NCI-H2171 treated with DMSO at 0.1 percent for 48 hours (cell line): ENCODE measurements around the gene CLIC3.

Experiments
- DNase-seq: peaks from one replicate; lab custom pipeline; 2025; lab: John Stamatoyannopoulos, UW

CLIC3 gene

DNA sequence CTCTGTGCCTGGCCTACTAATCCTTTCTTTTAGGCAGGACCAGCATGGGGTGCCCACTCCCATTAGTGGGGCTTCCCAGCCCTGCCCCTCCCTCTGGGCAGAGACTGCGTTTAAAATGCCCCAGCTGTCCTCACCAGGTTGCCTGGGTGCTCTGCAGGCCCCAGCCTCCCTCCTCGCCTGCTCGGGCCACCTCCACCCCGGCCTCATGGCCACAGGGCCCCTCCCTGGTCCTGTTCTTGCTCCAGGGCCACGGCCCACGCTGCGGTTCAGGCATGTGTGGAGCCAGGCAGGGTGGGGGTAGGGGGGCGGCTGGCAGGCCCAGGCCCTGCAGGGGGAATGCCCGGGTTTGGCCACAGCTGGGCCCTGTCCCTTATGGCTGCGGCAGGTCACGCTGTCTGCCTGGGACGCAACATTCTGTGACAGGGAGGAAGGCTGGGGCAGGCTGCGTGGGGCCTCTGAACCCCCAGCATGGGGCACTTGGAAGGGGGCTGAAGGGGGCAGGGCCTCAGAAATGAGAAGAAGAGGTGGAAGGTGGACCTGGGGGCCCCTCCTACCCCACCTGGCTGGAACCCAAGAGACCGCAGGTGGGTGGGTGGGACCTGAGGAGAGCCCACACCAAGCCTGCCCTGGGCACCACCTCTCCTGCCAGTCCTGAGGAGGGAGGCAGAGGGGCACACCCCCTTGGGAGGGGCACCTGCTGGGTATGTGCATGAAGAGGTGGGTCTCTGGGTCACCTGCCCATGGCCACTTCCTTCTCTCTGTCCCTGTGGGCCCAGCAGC lies 44.6 kb downstream of the CLIC3 start, which contains the start of gene LCN12:
TSS of gene LCN12 (plus strand) at position 733 of the 780 bp plus-strand sequence. CDS start 55 bp downstream, outside the sequence.
- no peak for DNase-seq

- DNase-seq: no peak
Measured at GRCh38 chr9:136950656-136951276, 45.6 kb downstream of the CLIC3 start.

- peak; percentile 96 for DNase-seq
Measured at GRCh38 chr9:136949817-136950655, 46.3 kb downstream of the CLIC3 start.

- DNase-seq: no peak
Measured at GRCh38 chr9:136949239-136949816, 47.0 kb downstream of the CLIC3 start.

GRCh38 chr9:136947955-136948510 lies 48.3 kb downstream of the CLIC3 start:
- no peak for DNase-seq

DNA sequence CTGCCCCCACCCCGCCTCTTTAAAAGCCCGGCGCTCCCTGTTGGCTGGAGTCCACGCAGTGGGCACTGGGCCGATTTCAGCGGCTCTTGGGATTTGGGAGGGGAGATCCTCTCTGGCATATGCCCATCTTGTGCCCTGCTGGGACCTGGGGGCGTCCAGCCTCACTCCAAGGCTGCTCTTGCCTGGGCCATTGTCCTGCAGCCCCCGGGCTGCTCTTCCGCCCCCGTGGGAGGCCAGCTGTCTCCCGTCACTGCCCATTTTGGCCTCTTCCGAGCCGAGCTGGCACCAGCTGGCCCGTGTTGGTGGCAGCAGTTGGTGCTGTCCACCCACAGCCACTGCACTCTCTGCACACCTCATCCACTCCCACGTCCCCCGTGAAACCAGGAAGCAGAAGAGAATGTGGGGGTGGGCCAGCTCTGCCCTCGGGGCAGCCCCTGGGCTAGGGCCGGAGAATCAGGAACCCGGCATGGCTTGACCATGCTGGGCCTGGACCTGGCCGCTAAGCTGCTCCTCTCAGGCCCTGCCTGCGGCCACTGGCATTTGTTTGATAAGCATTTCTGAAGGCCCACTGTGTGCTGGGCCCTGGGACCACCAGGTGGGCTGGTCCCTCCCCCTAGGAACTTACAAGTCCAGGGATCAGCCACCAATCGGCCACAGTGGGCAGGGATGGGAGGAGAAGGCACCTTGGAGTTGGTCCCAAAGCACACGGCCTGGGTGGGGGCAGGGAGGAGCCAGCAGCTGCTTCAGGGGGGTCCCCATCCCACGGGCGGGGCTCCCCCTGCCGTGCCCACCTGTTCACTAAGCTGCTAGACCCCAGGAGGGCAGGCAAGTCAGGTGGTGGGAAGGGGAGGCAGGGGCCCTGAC lies 49.1 kb downstream of the CLIC3 start:
- DNase-seq: peak; percentile 15

DNA sequence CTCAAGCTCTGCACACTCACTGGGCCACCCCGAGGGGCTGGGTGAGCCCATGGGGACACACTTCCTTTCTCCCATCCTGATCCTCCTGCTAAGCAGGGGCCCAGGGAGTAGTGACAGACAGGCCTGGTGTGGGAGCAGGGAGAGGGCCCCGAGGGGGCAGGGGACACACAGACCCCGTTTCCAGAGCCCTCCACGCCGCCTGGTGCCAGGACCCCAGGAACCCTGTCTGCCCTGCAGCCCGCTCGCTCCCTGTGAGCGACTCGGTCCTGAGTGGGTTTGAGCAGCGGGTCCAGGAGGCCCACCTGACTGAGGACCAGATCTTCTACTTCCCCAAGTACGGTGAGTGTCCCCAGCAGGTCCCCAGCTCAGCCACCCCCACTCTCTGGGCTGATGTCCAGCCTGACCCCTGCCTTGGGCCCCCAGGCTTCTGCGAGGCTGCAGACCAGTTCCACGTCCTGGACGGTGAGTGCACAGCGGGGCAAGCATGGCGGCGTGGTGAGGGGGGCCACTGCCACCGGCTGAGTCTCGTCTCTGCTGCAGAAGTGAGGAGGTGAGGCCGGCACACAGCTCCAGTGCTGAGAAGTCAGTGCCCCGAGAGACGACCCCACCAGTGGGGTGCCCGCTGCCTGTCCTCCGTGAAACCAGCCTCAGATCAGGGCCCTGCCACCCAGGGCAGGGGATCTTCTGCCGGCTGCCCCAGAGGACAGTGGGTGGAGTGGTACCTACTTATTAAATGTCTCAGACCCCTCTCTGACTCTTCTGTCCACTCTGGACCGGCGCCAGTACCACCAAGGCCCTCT lies 49.9 kb downstream of the CLIC3 start:
- no peak for DNase-seq

DNA sequence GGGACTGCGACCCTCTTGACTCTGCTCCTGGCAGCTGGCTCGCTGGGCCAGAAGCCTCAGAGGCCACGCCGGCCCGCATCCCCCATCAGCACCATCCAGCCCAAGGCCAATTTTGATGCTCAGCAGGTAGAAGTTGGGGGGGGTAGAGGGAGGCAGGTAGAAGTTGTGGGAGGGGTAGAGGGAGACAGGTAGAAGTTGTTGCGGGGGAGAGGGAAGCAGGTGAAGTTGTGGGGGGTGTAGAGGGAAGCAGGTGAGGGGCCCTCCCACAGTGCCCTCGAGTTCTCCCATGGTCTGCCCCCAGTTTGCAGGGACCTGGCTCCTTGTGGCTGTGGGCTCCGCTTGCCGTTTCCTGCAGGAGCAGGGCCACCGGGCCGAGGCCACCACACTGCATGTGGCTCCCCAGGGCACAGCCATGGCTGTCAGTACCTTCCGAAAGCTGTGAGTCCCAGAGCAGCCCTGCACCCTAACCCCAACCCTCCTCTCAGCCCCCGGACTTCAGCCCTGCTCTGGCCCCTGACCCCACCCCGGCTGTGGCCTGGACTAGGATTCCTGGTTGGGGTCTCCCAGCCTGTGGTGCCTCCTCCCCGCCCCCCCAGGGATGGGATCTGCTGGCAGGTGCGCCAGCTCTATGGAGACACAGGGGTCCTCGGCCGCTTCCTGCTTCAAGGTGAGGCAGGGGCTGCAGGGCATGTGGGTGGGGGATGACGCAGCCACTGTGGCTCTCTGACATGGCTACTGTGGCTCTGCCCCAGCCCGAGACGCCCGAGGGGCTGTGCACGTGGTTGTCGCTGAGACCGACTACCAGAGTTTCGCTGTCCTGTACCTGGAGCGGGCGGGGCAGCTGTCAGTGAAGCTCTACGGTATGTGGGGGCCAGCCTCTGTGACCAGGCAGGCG lies 50.8 kb downstream of the CLIC3 start:
- DNase-seq: no peak
